SK-N-SH (cell line): Measurements from ENCODE around the gene FBXO15. TPM values are rescaled to one million over a fixed set of nuclear protein-coding genes. Genes with fewer than 3 reads are reported as not detected.

Experiments
- CTCF ChIA-PET: fragments of 300-600, 350-600 bp; formaldehyde crosslinking; extraction: SDS; loops from one replicate; lab custom pipeline; 2021; lab: Yijun Ruan, JAX
- POLR2A ChIA-PET: fragments of 350-600 bp; sonication (Branson Sonifier 250); formaldehyde crosslinking; extraction: SDS; loops from one replicate; lab custom pipeline; 2020; ENCODE audit warnings: antibody characterized with exemption, inconsistent platforms; lab: Yijun Ruan, JAX
- DNase-seq: peaks from one replicate; pipeline ENCODE4 v3.0.0; 2012
- H2AFZ ChIP-seq: fragments of 200-600 bp; sonication (generic); 2 replicates; pipeline ENCODE4 v1.8.1; 2016; ENCODE audit warnings: antibody characterized with exemption, mild to moderate bottlenecking, low read depth
- H3F3A ChIP-seq: fragments of 200-600 bp; sonication (generic); replicated peaks from 2 replicates; pipeline ENCODE3; 2016; ENCODE audit warnings: antibody characterized with exemption, mild to moderate bottlenecking; ENCODE audit not compliant: insufficient read depth
- H3K27ac ChIP-seq, 2 experiments: fragments of 200-500 bp in 1 of 2; fragments of 200-600 bp in 1 of 2; sonication (Bioruptor generic) in 1 of 2; sonication (generic), shearing (Covaris generic) in 1 of 2; 2 replicates each; pipeline versions ENCODE4 v1.5.1 to v1.6.1; 2014 to 2016; ENCODE audit warnings: low read depth in 2 of 2, inconsistent platforms in 1 of 2, low read length in 1 of 2, mild to moderate bottlenecking in 1 of 2, mixed read lengths in 1 of 2
- H3K27me3 ChIP-seq: fragments of 200-600 bp; sonication (generic), shearing (Covaris generic); 2 replicates; pipeline ENCODE4 v1.6.1; 2016; ENCODE audit warnings: mixed run types; ENCODE audit not compliant: insufficient read depth
- H3K36me3 ChIP-seq, 2 experiments: fragments of 200-500 bp in 1 of 2; fragments of 200-600 bp in 1 of 2; sonication (Bioruptor generic) in 1 of 2; sonication (generic) in 1 of 2; replicated peaks in 1 of 2; 2 replicates each; pipeline versions ENCODE3 to v1.5.1; 2014 to 2016; ENCODE audit warnings: low read length in 1 of 2, mild to moderate bottlenecking in 1 of 2; ENCODE audit not compliant: insufficient read depth in 2 of 2, control insufficient read depth in 1 of 2
- H3K4me1 ChIP-seq, 2 experiments: fragments of 200-500 bp in 1 of 2; fragments of 200-600 bp in 1 of 2; sonication (Bioruptor generic) in 1 of 2; sonication (generic), shearing (Covaris generic) in 1 of 2; 2 replicates each; pipeline versions ENCODE4 v1.5.1 to v1.6.1; 2014 to 2016; ENCODE audit warnings: low read depth in 1 of 2, low read length in 1 of 2, mixed run types in 1 of 2; ENCODE audit not compliant: insufficient read depth in 2 of 2, control insufficient read depth in 1 of 2
- H3K4me2 ChIP-seq: fragments of 200-600 bp; sonication (generic), shearing (Covaris generic); 2 replicates; pipeline ENCODE4 v1.6.1; 2017; ENCODE audit warnings: mixed run types
- H3K4me3 ChIP-seq, 2 experiments: fragments of 200-500 bp in 1 of 2; fragments of 200-600 bp in 1 of 2; sonication (Bioruptor generic) in 1 of 2; sonication (generic), shearing (Covaris generic) in 1 of 2; 2 replicates each; pipeline versions ENCODE4 v1.5.1 to v1.8.1; 2014 to 2016; ENCODE audit warnings: low read depth in 2 of 2, inconsistent platforms in 1 of 2, low read length in 1 of 2, mild to moderate bottlenecking in 1 of 2, mixed read lengths in 1 of 2, moderate library complexity in 1 of 2
- H3K79me2 ChIP-seq: fragments of 200-600 bp; sonication (generic); 2 replicates; pipeline ENCODE4 v1.8.1; 2017; ENCODE audit warnings: mild to moderate bottlenecking; ENCODE audit not compliant: insufficient read depth
- H3K9ac ChIP-seq: fragments of 200-600 bp; sonication (generic); 2 replicates; pipeline ENCODE4 v1.6.1; 2017; ENCODE audit warnings: mixed run types
- H3K9me2 ChIP-seq: fragments of 200-600 bp; sonication (generic); 2 replicates; pipeline ENCODE4 v1.6.1; 2017; ENCODE audit warnings: mixed run types
- H3K9me3 ChIP-seq: fragments of 200-600 bp; sonication (generic); 2 replicates; pipeline ENCODE4 v1.6.1; 2017; ENCODE audit warnings: mixed run types, mild to moderate bottlenecking, moderate library complexity
- H4K20me1 ChIP-seq: fragments of 200-600 bp; sonication (generic); 2 replicates; pipeline ENCODE4 v1.6.1; 2017; ENCODE audit warnings: mild to moderate bottlenecking, mixed run types; ENCODE audit not compliant: insufficient read depth
- CHD2 ChIP-seq: fragments of 150-350 bp; IDR thresholded peaks from 2 replicates; pipeline ENCODE4 v1.6.1; 2018; ENCODE audit warnings: low read length; ENCODE audit not compliant: partially characterized antibody
- EP300 ChIP-seq, 2 experiments: IDR thresholded peaks; 2 replicates each; pipeline versions ENCODE4 v1.4.0 to v1.6.1; 2012; ENCODE audit warnings: borderline replicate concordance in 1 of 2, low read depth in 1 of 2, low read length in 1 of 2
- REST ChIP-seq: IDR thresholded peaks from 2 replicates; pipeline ENCODE4 v1.6.1; 2012; ENCODE audit warnings: mild to moderate bottlenecking, low read depth, low read length, moderate library complexity
- TAF1 ChIP-seq: IDR thresholded peaks from 2 replicates; pipeline ENCODE4 v1.6.1; 2012; ENCODE audit warnings: low read depth, mild to moderate bottlenecking, low read length, moderate library complexity, borderline replicate concordance
- TEAD4 ChIP-seq: IDR thresholded peaks from 2 replicates; pipeline ENCODE4 v1.4.0; 2012; ENCODE audit warnings: mild to moderate bottlenecking, borderline replicate concordance; ENCODE audit not compliant: insufficient read depth
- YY1 ChIP-seq: IDR thresholded peaks from 2 replicates; pipeline ENCODE4 v1.4.0; 2012; ENCODE audit warnings: low read depth, mild to moderate bottlenecking
- WGBS: methylation state at CpG from one replicate; pipeline ENCODE4 v1.1.6; 2017; ENCODE audit warnings: low lambda C conversion rate; 5-methylcytosine and 5-hydroxymethylcytosine counted together
- polyA plus RNA-seq, 3 experiments: library from polyadenylated mRNA; depleted of rRNA; stranded (reverse); fragments of >200 nt; gene quantifications; 2 replicates each; pipeline ENCODE4 v1.2.3, GENCODE V29; 2012
- TF ChIP-seq, protein P1 (sequence below): fragments of 200-600 bp; sonication (generic); IDR thresholded peaks from 2 replicates; pipeline ENCODE4 v1.6.1; 2017; ENCODE audit warnings: antibody characterized with exemption, mild to moderate bottlenecking, moderate library complexity
- TF ChIP-seq, protein P2 (sequence below): IDR thresholded peaks from 2 replicates; pipeline ENCODE4 v1.4.0; 2012; ENCODE audit warnings: low read depth, borderline replicate concordance

The FBXO15 gene
- polyA plus RNA-seq, 1 of the 3 experiments (the other 2 are of a cell fraction) = 0.62 TPM

DNA sequence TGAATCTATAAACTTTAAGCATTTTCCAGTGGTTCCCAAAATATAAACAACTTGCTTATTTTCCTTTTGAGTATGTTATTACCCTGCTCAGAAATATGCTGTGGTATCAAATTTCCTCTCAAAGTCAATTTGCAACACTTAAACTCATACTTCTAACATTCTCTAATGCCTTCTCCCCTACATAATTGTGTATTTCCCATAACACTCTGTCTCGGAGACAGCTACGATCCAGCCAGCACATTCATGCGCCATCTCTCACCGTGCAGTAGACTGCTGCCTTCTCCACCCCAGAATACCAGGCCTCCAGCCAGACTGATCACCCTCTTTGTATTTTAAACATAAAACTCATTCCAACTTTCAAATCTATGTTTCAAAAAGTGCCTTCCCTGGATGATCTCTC lies 42.5 kb upstream of the FBXO15 start:
- Histone ChIP-seq H3K36me3 (no peaks in the 10 kb centered on the region), H3F3A (no peaks in the 10 kb centered on the region), H3K9me2 (no peaks in the 10 kb centered on the region), H3K27me3 (peaks cover 37% of the 10 kb centered on the region), H4K20me1 (no peaks in the 10 kb centered on the region), H3K27ac (no peak overlapping the region), H3K9me3 (no peaks in the 10 kb centered on the region), H3K79me2 (no peaks in the 10 kb centered on the region), H3K4me2 (no peak overlapping the region), H3K9ac (no peak overlapping the region), H3K4me1 (no peaks in the 10 kb centered on the region), H3K4me3 (no peak overlapping the region), H2AFZ (no peak overlapping the region)
- WGBS = 58% methylated on average over 4 of the region's 4 CpGs
- CTCF ChIA-PET = interaction anchor here (0.6 to 7.2 kb wide), 3 partner anchors 20 to 303 kb away, joined by 3 to 34 read pairs (median 5); no protein-coding TSS in a partner anchor
- POLR2A ChIA-PET = no interaction called here
- DNase-seq = no peak
- no peak for TF ChIP-seq CHD2
- no peak for TF ChIP-seq EP300 (IDR thresholded peaks at IDR 0.05; ENCODE audit: borderline replicate concordance in 1 of 2, low read depth in 1 of 2, low read length in 1 of 2)
- TF ChIP-seq REST = no peak

DNA sequence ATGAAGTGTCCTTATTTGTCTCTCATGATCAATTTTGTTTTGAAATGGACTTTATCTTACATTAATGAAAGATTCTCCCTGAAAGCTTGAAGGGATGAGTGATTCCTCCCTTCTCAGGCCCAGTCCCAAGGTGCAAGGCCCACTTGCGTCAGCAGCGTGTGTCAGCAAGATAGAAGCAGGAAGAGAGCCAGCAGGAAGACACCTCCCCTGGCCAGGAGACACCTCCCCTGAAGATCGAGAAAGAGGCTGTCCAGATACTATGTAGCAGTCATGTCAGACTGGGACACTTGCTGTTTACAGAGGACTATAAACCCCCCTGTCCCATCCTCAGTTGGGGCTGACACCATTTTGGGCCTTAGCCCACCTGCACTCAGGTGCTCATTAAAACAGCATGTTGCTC lies 39.0 kb upstream of the FBXO15 start:
- Histone ChIP-seq H3K4me2 (no peak overlapping the region), H3K36me3 (no peaks in the 10 kb centered on the region), H2AFZ (no peak overlapping the region), H3F3A (no peaks in the 10 kb centered on the region), H3K9me2 (no peaks in the 10 kb centered on the region), H3K4me1 (no peaks in the 10 kb centered on the region), H3K4me3 (no peak overlapping the region), H3K79me2 (no peaks in the 10 kb centered on the region), H3K9me3 (no peaks in the 10 kb centered on the region), H4K20me1 (no peaks in the 10 kb centered on the region), H3K9ac (no peak overlapping the region), H3K27me3 (peaks cover 47% of the 10 kb centered on the region), H3K27ac (no peak overlapping the region)
- WGBS = 0% methylated on average over 3 of the region's 3 CpGs
- no peak for DNase-seq
- POLR2A ChIA-PET = no interaction called here
- TF ChIP-seq, protein P1, sequence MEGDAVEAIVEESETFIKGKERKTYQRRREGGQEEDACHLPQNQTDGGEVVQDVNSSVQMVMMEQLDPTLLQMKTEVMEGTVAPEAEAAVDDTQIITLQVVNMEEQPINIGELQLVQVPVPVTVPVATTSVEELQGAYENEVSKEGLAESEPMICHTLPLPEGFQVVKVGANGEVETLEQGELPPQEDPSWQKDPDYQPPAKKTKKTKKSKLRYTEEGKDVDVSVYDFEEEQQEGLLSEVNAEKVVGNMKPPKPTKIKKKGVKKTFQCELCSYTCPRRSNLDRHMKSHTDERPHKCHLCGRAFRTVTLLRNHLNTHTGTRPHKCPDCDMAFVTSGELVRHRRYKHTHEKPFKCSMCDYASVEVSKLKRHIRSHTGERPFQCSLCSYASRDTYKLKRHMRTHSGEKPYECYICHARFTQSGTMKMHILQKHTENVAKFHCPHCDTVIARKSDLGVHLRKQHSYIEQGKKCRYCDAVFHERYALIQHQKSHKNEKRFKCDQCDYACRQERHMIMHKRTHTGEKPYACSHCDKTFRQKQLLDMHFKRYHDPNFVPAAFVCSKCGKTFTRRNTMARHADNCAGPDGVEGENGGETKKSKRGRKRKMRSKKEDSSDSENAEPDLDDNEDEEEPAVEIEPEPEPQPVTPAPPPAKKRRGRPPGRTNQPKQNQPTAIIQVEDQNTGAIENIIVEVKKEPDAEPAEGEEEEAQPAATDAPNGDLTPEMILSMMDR = no peak
- TF ChIP-seq TAF1 (no peak), TEAD4 (no peak), CHD2 (no peak), YY1 (no peak)
- TF ChIP-seq, protein P2, sequence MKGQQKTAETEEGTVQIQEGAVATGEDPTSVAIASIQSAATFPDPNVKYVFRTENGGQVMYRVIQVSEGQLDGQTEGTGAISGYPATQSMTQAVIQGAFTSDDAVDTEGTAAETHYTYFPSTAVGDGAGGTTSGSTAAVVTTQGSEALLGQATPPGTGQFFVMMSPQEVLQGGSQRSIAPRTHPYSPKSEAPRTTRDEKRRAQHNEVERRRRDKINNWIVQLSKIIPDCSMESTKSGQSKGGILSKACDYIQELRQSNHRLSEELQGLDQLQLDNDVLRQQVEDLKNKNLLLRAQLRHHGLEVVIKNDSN = no peak
- CTCF ChIA-PET = interaction anchor here (0.6 to 7.2 kb wide), 2 partner anchors 155 to 206 kb away, joined by 3 to 34 read pairs; no protein-coding TSS in a partner anchor
